ENCODE data around the gene RCOR1. TPM values are rescaled to one million over a fixed set of nuclear protein-coding genes. Genes with fewer than 3 reads are reported as not detected.
"Not testable (repeated sequence)": the region's sequence is repeated elsewhere in the genome, so short reads cannot be mapped to it uniquely, and the experiment has no call there.

The RCOR1 gene
- polyA plus RNA-seq, 4 donors, result 37.5 to 42.2 (median 40.7) TPM

DNA sequence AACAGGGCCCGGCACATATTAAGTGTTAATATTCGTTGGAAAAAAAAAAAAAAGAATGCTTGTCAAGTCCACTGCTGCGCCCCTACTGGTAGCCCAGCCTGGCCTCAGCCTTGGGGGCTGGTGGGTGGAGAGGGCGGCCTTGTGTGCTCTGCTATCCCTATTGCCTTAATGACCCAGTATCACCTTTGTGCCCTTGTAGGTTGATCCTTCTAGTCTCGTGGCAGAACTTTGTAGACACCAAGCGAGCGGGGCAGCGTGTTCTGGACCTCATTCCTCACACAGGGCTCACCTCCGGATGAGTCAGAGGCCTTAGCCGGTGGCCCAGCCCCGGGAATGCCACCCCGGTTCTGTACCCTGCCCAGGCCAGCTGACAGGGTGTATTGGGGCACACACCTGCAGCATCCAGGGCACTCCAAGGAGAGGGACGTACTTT, 1.8 kb upstream of the RCOR1 start:
- no peak for DNase-seq (ENCODE audit: low read depth in 4 of 4, low spot score in 3 of 4)

DNA sequence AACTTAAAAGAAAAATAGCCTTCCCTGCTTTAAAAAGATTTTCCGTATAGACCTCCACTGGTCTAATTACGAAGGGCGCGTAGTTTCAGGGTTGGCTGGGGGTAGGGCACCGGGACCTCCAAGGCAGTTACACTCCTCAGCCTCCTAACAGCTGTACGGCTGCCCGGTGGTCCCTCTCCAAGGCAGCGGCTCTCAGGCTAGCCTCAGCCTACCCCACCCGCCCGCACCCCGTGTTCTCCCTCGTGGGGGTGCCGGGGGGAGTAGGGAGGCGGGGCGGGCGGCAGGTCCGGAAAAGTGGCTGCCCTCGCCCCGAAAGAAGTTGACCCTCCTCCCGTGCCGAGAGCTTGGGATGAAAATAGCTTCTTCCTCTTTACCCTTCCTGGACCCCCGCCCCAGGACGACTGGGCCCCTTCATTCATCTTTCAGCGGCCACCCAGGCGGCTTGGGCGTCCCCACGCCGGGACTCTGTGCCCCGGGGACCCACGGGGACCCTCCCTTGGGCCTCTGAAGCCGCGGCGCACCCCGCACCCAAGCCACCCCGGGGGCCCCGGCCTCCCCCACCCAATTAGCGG, 991 bp upstream of the RCOR1 start:
- DNase-seq (ENCODE audit: low read depth in 4 of 4, low spot score in 3 of 4), result no peak

DNA sequence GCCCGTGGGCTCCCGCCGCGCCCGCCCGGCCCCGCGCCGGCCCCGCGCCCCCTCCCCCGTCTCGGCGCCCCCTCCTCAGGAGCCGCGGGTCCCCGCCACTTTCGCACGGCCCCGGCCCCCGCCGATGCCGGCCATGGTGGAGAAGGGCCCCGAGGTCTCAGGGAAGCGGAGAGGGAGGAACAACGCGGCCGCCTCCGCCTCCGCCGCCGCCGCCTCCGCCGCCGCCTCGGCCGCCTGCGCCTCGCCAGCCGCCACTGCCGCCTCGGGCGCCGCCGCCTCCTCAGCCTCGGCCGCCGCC, 263 bp downstream of the RCOR1 start:
- DNase-seq (ENCODE audit: low read depth in 4 of 4, low spot score in 3 of 4), result no peak

DNA sequence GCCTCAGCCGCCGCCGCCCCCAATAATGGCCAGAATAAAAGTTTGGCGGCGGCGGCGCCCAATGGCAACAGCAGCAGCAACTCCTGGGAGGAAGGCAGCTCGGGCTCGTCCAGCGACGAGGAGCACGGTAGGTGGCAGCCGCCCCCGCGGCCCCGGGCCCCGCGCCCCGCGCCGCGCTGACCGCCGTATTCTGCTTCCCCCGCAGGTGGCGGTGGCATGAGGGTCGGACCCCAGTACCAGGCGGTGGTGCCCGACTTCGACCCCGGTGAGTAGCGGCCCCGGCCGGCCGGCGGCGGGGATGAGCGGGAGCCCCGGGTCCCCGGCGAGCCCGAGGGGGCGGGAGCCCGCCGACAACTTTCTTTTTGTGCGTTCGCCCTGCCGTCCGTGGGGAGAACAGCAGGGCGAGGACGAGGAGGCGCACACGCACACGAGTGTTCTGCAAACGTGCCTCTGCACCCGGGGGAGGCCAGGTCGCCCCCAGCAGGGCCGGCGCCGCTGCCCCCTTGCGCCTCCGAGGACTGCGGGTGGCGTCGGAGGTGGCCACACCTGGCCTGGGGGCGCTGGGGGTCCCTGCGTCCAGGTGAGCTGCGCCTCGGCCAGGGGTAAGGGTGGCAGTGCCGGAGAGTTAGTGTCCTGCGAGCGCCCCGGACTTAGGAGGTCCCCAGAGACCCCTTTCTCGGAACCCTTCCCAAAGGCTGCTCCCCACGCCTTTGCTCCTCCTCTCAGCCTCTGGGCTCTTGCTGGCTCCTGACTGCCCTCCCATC, 794 bp downstream of the RCOR1 start:
- no peak for DNase-seq (ENCODE audit: low read depth in 4 of 4, low spot score in 3 of 4)

DNA sequence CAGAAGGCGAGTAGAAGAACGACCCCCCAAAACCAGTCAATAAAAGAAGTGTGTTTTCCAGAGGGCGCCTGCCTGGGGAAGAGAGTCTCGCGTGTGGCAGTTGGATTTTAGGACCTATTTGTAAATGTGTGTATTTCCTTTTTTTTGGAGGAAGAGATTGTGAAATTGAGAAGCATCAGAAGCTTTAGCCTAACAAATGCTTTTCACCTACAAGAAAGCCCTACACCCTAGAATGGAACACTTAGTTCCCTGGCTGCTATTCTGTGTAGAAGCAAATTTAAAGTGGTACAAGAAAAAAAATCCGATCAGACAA, 1.3 kb downstream of the RCOR1 start:
- DNase-seq (ENCODE audit: low read depth in 4 of 4, low spot score in 3 of 4), result no peak

DNA sequence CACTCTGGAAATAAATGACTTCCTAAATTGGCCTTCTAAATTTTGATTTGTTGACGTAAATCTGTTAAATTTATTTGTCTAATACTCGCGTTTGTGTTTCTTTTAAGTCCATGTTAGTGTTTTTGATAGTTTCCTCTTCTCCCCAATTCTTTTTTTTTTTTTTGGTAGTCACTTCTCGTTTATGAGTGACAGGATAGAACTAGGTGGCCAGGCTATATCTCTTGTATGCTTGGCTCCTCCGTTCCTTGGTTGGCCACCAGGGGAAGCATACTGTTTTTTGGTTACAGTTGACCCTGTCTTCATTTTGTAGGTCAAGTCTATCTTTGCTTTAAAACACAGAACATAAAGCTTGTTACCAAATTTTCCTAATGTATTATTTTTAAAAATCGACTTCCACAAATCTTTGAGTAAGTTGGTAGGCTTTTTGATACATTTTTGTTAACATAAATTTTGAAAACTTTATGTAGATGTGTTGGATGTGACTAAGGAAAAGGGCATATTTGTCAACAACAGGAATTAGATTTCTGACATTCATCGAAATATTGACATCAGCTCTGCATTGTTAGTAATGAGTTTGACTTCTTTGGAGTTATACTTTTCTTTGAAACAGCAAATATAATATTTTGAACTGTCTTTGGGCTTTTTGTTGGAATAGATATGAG, 2.2 kb downstream of the RCOR1 start:
- no peak for DNase-seq (ENCODE audit: low read depth in 4 of 4, low spot score in 3 of 4)

DNA sequence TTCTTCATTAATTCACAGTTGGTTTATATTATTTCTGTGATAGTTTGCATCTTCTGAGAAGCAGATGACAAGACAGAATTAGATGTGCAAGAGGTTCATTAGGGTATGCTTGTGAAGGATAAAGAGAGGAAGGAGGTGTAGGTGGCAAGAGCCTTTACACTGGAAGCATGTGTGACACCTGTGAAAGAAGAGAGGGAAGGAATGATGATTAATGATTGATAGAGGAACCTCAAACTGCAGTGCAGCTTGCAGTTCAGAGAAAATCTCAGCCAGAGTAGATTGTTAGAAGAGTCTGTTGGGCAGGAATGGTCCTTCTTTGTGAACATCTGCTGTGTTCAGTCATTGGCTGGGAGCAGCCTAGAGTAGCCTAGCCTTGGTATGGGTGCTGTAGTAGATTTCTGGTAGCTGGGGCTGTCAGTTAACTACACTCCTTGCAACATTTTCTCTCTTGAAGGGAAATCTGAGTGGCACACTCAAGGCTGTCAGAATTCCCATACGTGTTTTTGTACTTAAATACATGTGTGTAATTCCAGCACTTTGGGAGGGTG, 9.0 kb downstream of the RCOR1 start:
- no peak for DNase-seq (ENCODE audit: low read depth in 4 of 4, low spot score in 3 of 4)

DNA sequence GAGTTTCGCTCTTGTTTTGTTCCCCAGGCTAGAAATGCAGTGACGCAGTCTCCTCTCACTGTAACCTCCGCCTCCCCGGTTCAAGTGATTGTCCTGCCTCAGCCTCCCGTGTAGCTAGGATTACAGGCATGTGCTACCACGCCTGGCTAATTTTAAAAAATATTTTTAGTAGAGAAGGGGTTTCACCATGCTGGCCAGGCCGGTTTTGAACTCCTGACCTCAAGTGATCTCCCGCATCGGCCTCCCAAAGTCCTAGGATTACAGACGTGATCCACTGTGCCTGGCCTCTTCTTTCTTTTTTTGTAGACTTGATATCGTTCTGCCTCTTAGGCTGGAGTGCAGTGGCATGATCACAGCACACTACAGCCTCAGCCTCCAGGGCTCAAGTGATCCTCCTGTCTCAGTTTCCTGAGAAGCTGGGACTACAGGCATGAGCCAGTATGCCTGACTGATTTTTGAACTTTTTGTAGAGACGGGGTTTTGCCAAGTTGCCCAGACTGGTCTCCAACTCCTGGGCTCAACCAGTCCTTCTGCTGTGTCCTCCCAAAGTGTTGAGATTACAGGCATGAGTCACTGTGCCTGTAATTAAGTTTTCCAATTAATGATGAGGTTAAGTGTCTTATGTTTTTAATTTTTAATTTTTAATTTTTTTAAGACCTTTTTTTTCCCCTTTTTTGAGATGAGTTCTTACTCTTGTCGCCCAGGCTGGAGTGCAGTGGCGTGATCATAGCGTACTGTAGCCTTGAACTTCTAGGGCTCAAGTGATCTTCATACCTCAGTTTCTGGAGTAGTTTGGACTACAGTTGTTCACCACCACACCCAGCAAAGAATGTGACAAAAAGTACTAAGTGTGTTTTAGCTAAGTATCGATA, 10.2 kb downstream of the RCOR1 start:
- DNase-seq (ENCODE audit: low read depth in 4 of 4, low spot score in 3 of 4), result no peak

DNA sequence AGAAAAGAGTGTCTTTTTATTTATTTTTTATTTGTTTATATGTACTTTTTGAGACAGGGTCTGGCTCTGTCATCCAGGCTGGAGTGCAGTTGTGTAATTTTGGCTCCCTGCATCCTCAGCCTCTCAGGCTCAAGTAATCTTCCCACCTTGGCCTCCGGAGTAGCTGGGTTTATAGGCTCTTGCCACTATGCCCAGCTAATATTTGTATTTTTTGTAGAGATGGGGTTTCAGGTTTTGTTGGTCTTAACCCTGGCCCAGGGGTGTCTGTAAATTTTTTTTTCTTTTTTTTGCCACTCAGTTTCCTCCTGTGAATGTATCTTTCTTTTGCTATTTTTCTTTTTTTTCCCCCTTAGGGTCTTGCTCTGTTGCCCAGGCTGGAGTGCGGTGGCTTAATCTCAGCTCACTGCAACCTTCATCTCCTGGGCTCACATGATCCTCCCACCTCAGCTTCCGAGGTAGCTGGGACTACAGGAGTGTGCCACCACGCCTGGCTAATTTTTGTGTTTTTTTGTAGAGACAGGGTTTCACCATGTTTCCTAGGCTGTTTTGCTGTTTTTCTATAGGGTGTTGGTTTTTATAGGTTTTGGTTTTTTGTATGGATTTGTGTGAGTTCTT, 11.0 kb downstream of the RCOR1 start:
- DNase-seq (ENCODE audit: low read depth in 4 of 4, low spot score in 3 of 4), result no peak

DNA sequence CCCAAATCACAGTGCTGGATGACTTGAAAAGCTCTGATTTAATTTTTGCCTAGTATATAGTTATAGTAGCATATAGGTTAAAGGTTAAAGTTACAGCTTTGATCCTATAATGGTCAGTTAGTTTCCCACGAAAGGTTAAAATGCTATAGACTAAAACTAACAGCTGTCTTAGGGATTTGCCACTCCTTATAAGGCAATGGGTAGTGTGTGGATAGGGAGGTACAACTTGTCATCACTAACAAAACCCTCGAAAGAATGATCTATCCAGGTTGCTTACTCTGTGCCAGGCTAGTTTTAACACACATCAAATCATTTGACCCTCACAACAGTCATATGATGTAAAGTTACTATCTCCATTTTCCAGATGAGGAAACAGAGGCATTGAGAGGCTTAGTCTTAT, 11.7 kb downstream of the RCOR1 start:
- DNase-seq (ENCODE audit: low read depth in 4 of 4, low spot score in 3 of 4), result no peak

DNA sequence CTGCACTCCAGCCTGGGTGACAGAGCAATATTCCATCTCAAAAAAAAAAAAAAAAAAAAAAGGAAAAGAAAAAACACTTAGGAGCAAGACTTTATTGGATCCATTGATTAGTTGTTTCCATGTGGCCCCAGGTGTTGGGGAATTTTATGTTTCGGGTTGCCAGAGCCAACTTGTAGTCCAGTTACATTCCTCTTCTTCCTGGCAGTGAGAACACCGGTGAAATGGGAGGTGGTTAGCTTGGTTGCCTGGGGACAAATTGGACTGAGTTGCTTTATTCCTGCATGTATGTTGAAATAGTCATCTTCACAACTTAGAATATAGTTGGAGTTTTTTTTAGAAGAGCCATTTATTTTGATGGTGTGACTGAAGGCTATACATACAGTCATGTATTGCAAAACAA, 12.6 kb downstream of the RCOR1 start:
- DNase-seq (ENCODE audit: low read depth in 4 of 4, low spot score in 3 of 4), result no peak

DNA sequence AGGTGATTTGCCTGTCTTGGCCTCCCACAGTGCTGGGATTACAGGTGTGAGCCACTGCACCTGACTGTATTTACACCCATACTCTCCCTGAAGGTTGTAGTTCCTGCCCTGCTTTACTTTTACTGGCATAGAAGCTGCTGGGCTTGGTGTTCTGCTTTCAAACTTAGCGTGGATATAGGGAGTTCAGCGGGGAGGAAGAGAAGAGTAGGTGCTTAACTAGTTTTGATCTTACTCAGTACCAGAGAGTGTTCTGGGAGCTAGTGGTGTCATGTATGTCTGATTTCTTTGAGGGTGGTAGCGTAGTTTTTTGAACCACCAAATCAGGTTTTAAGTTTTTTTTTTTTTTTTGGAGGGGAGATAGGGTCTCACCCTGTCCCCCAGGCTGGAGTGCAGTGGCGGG, 13.8 kb downstream of the RCOR1 start:
- DNase-seq (ENCODE audit: low read depth in 4 of 4, low spot score in 3 of 4), result no peak

DNA sequence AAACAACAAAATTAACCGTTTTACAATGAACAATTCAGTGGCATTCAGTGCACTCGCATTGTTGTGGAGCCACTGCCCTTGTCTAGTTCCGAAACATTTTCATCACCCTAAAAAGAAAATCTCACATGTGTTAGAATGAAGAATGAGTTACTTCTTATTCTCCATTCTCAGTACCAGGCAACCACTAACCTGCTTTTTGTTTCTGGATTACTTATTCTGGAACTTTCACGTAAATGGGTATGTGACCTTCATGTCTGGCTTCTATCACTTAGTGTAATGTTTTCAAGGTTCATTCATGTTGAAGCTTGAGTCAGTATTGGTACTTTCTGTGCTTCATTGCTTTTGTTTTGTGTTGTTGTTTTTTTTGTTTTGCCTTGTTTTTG, 15.6 kb downstream of the RCOR1 start:
- no peak for DNase-seq (ENCODE audit: low read depth in 4 of 4, low spot score in 3 of 4)

DNA sequence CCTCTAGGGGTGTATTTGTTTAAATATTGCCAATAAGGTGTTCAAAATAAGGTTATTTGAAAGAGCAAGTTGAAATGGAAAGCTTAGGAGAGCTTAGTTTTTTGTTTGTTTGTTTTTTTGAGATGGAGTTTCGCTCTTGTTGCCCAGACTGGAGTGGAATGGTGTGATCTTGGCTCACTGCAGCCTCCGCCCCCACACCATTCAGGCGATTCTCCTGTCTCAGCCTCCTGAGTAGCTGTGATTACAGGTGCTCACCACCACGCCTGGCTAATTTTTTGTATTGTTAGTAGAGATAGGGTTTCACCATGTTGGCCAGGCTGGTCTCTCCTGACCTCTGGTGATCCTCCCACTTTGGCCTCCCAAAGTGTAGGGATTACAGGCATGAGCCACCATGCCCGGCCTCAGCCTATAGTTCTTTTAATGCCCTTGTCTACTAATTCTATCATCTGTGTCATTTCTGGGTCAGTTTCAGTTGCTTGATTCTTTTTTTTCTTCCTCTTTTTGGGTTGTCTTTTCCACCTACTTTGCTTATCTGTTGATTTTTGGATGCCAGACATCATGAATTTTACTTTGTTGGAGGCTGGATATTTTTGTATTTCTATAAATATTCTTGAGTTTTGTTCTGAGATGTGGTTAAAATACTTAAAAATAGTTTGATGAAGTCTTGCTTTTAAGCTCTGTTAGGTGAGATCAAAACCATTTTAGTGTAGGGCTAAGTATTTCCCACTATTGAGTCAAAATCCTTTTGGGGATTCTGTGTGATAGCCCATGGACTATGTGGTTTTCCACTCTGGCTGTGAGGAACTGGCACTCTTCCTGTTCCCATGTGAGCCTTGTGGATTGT, 18.7 kb downstream of the RCOR1 start:
- DNase-seq (ENCODE audit: low read depth in 4 of 4, low spot score in 3 of 4), result no peak

DNA sequence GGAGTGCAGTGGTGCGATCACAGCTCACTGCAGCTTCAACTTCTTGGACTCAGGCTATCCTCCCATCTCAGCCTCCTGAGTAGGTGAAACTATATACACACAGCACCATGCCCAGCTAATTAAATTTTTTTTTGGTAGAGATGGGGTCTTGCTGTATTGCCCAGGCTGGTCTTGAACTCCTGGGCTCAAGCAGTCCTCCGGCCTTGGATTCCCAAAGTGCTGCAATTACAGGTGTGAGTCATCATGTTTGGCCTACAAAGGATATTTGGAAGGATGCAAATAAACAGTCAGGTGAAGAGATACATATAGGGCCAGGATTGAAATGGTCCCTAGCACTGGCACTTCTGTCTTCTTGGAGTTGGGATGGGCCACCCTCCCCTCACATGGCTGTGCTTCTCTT, 23.9 kb downstream of the RCOR1 start:
- no peak for DNase-seq (ENCODE audit: low read depth in 4 of 4, low spot score in 3 of 4)

DNA sequence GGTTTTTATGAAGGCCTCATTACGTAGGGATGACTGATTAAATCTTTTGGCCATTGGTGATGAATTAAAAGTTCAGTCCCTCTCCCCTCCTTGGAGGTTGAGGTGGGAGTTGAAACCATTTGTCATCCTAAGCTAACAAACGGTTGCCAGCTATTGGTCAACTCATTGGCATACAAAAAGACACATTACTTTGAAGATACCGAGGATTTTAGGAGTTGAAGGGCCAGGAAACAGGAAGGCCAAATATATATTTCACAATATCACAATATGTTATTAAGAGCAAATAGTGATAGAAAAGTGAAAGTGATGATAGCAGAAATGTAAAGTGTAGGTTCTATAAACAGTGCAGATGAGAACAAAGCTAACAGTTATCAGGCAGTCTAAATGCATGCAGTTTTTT, 24.4 kb downstream of the RCOR1 start:
- no peak for DNase-seq (ENCODE audit: low read depth in 4 of 4, low spot score in 3 of 4)

DNA sequence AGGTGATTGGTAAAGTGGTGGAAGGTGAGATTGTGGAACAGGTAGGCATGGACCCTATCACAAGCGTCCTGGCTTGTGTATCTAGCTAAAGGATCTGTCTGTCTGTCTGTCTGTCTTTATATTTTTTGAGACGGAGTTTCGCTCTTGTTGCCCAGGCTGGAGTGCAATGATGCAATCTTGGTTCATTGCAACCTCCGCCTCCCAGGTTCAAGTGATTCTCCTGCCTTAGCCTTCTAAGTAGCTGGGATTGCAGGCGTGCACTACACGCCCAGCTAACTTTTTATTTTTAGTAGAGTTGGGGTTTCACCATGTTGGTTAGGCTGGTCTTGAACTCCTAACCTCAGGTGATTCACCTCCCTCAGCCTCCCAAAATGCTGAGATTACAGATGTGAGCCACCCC, 26.6 kb downstream of the RCOR1 start:
- not testable (repeated sequence) for DNase-seq (ENCODE audit: low read depth in 4 of 4, low spot score in 3 of 4)

DNA sequence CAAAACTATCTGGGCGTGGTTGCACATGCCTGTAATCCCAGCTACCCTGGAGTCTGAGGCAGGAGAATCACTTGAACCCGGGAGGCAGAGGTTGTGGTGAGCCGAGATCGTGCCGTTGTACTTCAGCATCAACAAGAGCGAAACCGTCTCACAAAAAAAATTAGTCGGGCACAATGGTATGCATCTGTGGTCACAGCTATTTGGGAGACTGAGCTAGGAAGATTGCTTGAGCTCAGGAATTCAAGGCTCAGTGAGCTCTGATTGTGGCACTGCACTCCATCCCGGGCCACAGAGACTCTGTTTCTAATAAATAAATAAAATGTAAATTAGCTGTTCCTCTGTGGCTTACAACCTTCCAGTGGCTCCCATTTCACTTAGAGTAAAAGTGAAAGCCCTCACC, 28.0 kb downstream of the RCOR1 start:
- no peak for DNase-seq (ENCODE audit: low read depth in 4 of 4, low spot score in 3 of 4)

DNA sequence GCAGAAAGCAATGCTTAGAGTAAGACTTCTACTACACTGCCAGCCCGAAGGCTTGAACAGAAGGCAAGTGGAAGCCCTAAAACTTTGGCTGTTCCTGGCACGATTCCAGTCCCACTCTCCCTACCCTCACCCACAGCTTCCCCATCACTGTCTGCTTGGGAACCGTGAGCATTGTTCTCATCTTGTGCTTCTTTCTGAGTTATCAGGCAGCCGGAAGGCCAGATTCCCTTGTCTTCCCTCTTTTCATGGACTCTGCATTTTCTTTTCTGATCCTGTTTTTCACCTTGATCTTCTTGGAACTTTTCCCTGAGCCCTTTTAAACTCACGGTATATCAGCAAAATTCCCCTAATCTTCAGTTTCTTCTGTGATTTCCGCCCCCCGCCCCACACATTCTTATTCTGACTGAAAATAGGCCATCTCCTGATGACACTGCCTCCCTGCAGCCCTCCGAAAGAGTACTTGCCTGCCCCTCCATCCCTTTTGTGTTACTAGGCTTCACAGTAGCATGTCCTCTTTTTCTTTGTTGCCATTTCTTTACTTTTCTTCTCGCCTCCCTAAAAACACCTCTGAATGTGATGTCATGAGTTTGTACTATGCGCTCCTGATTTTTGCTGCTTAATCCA, 29.9 kb downstream of the RCOR1 start:
- no peak for DNase-seq (ENCODE audit: low read depth in 4 of 4, low spot score in 3 of 4)

DNA sequence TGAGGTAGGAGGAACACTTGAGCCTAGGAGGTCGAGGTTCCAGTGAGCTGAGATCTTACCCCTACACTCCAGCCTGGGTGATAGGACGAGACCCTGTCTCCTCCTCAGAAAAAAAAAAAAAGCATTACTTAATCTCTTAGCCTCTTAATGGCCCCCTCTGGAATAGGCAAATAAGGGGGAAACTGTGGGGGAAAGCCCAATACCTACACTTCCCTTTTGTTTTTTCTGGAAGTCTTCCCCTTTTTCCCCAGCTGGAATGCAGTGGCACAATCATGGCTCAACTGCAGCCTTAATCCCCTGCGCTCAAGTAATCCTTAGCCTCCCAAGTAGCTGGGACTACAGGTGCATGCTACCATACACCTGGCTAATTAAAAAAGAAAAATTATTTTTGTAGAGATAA, 32.2 kb downstream of the RCOR1 start:
- DNase-seq (ENCODE audit: low read depth in 4 of 4, low spot score in 3 of 4), result no peak

All from left renal pelvis (tissue), 4 donors.